Right cardiac atrium (tissue), 5 donors: ENCODE data around the gene FPGS. TPM values are rescaled to one million over a fixed set of nuclear protein-coding genes. Genes with fewer than 3 reads are reported as not detected.

Experiments used
- ATAC-seq, 2 donors: fragments of 200-7000 bp; cut with Tn5 transposase; one replicate each; pipeline versions ENCODE4 v1.8.0 to v1.9.1; 2020; ENCODE audit warnings: moderate library complexity in 2 of 2, mild to moderate bottlenecking in 1 of 2
- DNase-seq, 3 donors: peaks; one replicate each; pipeline ENCODE4 v3.0.0-alpha.2; 2020
- H3K27ac ChIP-seq: one replicate; pipeline ENCODE4 v1.5.1; 2013; ENCODE audit warnings: mild to moderate bottlenecking, low read length, control low read depth, moderate library complexity
- H3K27me3 ChIP-seq: one replicate; pipeline ENCODE4 v1.6.1; 2013; ENCODE audit not compliant: control insufficient read depth, insufficient read depth
- H3K4me1 ChIP-seq: one replicate; pipeline ENCODE4 v1.6.1; 2013; ENCODE audit warnings: low read length; ENCODE audit not compliant: control insufficient read depth, insufficient read depth
- H3K4me3 ChIP-seq: one replicate; pipeline ENCODE4 v1.5.1; 2013; ENCODE audit warnings: low read length, control low read depth
- H3K9me3 ChIP-seq: one replicate; pipeline ENCODE4 v1.6.1; 2013; ENCODE audit warnings: low read length; ENCODE audit not compliant: control insufficient read depth
- WGBS: extraction: QIAGEN DNeasy Blood & Tissue Kit; methylation state at CpG from one replicate; pipeline ENCODE4 v1.1.7; 2013; 5-methylcytosine and 5-hydroxymethylcytosine counted together
- intact Hi-C, 4 donors: fragments of 100-400 bp; cut with DNase I; formaldehyde crosslinking; loops; one replicate each; pipeline versions ENCODE4 v1.11.0 to v1.14.0; 2022 to 2023
- polyA plus RNA-seq: library from polyadenylated mRNA; stranded (reverse); fragments of 200-250 nt; gene quantifications from one replicate; pipeline ENCODE4 v1.2.3, GENCODE V29; 2013
- total RNA-seq, 4 donors: library from RNA; stranded (reverse); fragmentation: NEBNext Ultra II Directional; extraction: Animal tissue kit (Norgen Biotek cat#: 25700); gene quantifications; one replicate each; pipeline ENCODE4 v1.2.1, GENCODE V29; 2021
- donor health status: healthy with polysubstance abuse.
- donor health status: DM: no; HTN: yes; CAD: no.
- donor health status: DM: no; HTN: no; CAD: no.
- donor health status: DM: no; HTN: yes; CAD: no; lungs with severe emphysema.
- donor health status: DM: yes; HTN: yes; CAD: no.

Gene FPGS
- total and polyA plus RNA-seq, 5 donors = 30.1 to 53.1 (median 40.0) TPM

GRCh38 chr9:127812936-127813675 is 10.4 kb downstream of the FPGS start:
- DNase-seq (peak; percentile 45 to 71 (median 68)), ATAC-seq (peak; percentile 1 to 5)
- peaks cover 3% of the 10 kb centered on the region for H3K4me1 ChIP-seq
- no peak overlapping the region for H3K4me3 ChIP-seq
- WGBS = 74% methylated on average over 19 of the region's 19 CpGs
- H3K27ac ChIP-seq = no peak overlapping the region
- no peaks in the 10 kb centered on the region for H3K27me3 ChIP-seq
- intact Hi-C loops = no loop called here
- H3K9me3 ChIP-seq = no peaks in the 10 kb centered on the region

GRCh38 chr9:127813686-127814226 is 11.1 kb downstream of the FPGS start:
- H3K4me3 ChIP-seq = no peak overlapping the region
- DNase-seq = peak; percentile 65 to 86 (median 84)
- no peak overlapping the region for H3K27ac ChIP-seq
- H3K27me3 ChIP-seq = no peaks in the 10 kb centered on the region
- WGBS = 47% methylated on average over 9 of the region's 9 CpGs
- H3K4me1 ChIP-seq = peaks cover 3% of the 10 kb centered on the region
- no peaks in the 10 kb centered on the region for H3K9me3 ChIP-seq
- ATAC-seq = peak; percentile 5 to 25
- intact Hi-C loops = no loop called here

GRCh38 chr9:127814619-127815511 is 12.2 kb downstream of the FPGS start:
- WGBS = 80% methylated on average over 11 of the region's 11 CpGs

GRCh38 chr9:127815512-127816361 is 13.1 kb downstream of the FPGS start:
- peak; percentile 55 to 82 (median 75) for DNase-seq
- Histone ChIP-seq H3K4me3 (no peak overlapping the region), H3K9me3 (no peaks in the 10 kb centered on the region), H3K4me1 (no peaks in the 10 kb centered on the region), H3K27ac (no peak overlapping the region), H3K27me3 (no peaks in the 10 kb centered on the region)
- WGBS = 84% methylated on average over 33 of the region's 33 CpGs
- intact Hi-C loops = no loop called here
- peak; percentile 0 to 1 for ATAC-seq

More at GRCh38 chr9:127814619-127815511, 12.2 kb downstream of the FPGS start:
- H3K27me3 ChIP-seq = no peaks in the 10 kb centered on the region
- H3K9me3 ChIP-seq = no peaks in the 10 kb centered on the region
- ATAC-seq (no peak), DNase-seq (no peak)
- peaks cover 2% of the 10 kb centered on the region for H3K4me1 ChIP-seq
- intact Hi-C loops = no loop called here
- H3K27ac ChIP-seq = no peak overlapping the region
- H3K4me3 ChIP-seq = no peak overlapping the region

- intact Hi-C loops = no loop called here
- Histone ChIP-seq H3K9me3 (no peaks in the 10 kb centered on the region), H3K4me3 (no peak overlapping the region), H3K27ac (no peak overlapping the region), H3K4me1 (no peaks in the 10 kb centered on the region), H3K27me3 (no peaks in the 10 kb centered on the region)
- ATAC-seq = no peak
- WGBS = 43% methylated on average over 3 of the region's 3 CpGs
- DNase-seq = no peak
These were observed 13.7 kb downstream of the FPGS start for GRCh38 chr9:127816362-127816725.

GRCh38 chr9:127816728-127817127 is 14.0 kb downstream of the FPGS start:
- H3K27me3 ChIP-seq = no peaks in the 10 kb centered on the region
- no peak overlapping the region for H3K4me3 ChIP-seq
- ATAC-seq = peak in 1 of 2 donors; percentile 0
- no peaks in the 10 kb centered on the region for H3K9me3 ChIP-seq
- intact Hi-C loops = no loop called here
- H3K4me1 ChIP-seq = no peaks in the 10 kb centered on the region
- no peak for DNase-seq
- no peak overlapping the region for H3K27ac ChIP-seq
- 83% methylated on average over 8 of the region's 8 CpGs for WGBS

- Histone ChIP-seq H3K27me3 (no peaks in the 10 kb centered on the region), H3K9me3 (no peaks in the 10 kb centered on the region), H3K4me3 (no peak overlapping the region), H3K27ac (peak overlapping the region; percentile 6), H3K4me1 (no peaks in the 10 kb centered on the region)
- DNase-seq = peak in 1 of 3 donors; percentile 67
- 77% methylated on average over 17 of the region's 17 CpGs for WGBS
- intact Hi-C loops = no loop called here
- no peak for ATAC-seq
These were observed 15.3 kb downstream of the FPGS start for GRCh38 chr9:127817881-127818434.

- no peaks in the 10 kb centered on the region for H3K27me3 ChIP-seq
- DNase-seq = peak in 1 of 3 donors; percentile 42
- WGBS = 86% methylated on average over 11 of the region's 11 CpGs
- H3K27ac ChIP-seq = no peak overlapping the region
- intact Hi-C loops = no loop called here
- H3K4me1 ChIP-seq = no peaks in the 10 kb centered on the region
- ATAC-seq = no peak
- no peaks in the 10 kb centered on the region for H3K9me3 ChIP-seq
- no peak overlapping the region for H3K4me3 ChIP-seq
These were observed 15.9 kb downstream of the FPGS start for GRCh38 chr9:127818574-127818973.

GRCh38 chr9:127822108-127822507 is 19.4 kb downstream of the FPGS start:
- Histone ChIP-seq H3K9me3 (no peaks in the 10 kb centered on the region), H3K4me3 (no peak overlapping the region), H3K27me3 (no peaks in the 10 kb centered on the region), H3K27ac (no peak overlapping the region), H3K4me1 (peaks cover 7% of the 10 kb centered on the region)
- no peak for ATAC-seq
- DNase-seq = no peak
- WGBS = 62% methylated on average over 4 of the region's 4 CpGs
- intact Hi-C loops = no loop called here

GRCh38 chr9:127825319-127826051 is 22.8 kb downstream of the FPGS start:
- intact Hi-C loops = loop anchor here in 1 of 4 donors (5.0 kb wide), 1 partner anchor 37 kb away; no protein-coding TSS in a partner anchor
- H3K27ac ChIP-seq = peak overlapping the region; percentile 47
- H3K4me1 ChIP-seq = peaks cover 19% of the 10 kb centered on the region
- no peaks in the 10 kb centered on the region for H3K27me3 ChIP-seq
- H3K4me3 ChIP-seq = no peak overlapping the region
- no peaks in the 10 kb centered on the region for H3K9me3 ChIP-seq
- 48% methylated on average over 42 of the region's 42 CpGs for WGBS
- ATAC-seq = peak; percentile 1 to 17
- peak; percentile 35 to 89 (median 87) for DNase-seq
